GM12865 (cell line): ENCODE measurements around the gene SLC39A11.
"Not testable (repeated sequence)": the region's sequence is repeated elsewhere in the genome, so short reads cannot be mapped to it uniquely, and the experiment has no call there.

ENCODE experiments used
- DNase-seq: peaks from one replicate; pipeline ENCODE4 v3.0.0; 2010; ENCODE audit warnings: low read depth
- H3K4me3 ChIP-seq: 2 replicates; pipeline ENCODE4 v1.5.1; 2011; ENCODE audit warnings: mild to moderate bottlenecking, low read depth, low read length, control low read depth
- TF ChIP-seq, protein P1 (sequence below): IDR thresholded peaks from 2 replicates; pipeline ENCODE4 v1.5.1; 2011; ENCODE audit warnings: low read length, control low read depth, low read depth, inconsistent platforms; ENCODE audit not compliant: insufficient read depth; ENCODE audit errors: missing control alignments

Gene SLC39A11

DNA sequence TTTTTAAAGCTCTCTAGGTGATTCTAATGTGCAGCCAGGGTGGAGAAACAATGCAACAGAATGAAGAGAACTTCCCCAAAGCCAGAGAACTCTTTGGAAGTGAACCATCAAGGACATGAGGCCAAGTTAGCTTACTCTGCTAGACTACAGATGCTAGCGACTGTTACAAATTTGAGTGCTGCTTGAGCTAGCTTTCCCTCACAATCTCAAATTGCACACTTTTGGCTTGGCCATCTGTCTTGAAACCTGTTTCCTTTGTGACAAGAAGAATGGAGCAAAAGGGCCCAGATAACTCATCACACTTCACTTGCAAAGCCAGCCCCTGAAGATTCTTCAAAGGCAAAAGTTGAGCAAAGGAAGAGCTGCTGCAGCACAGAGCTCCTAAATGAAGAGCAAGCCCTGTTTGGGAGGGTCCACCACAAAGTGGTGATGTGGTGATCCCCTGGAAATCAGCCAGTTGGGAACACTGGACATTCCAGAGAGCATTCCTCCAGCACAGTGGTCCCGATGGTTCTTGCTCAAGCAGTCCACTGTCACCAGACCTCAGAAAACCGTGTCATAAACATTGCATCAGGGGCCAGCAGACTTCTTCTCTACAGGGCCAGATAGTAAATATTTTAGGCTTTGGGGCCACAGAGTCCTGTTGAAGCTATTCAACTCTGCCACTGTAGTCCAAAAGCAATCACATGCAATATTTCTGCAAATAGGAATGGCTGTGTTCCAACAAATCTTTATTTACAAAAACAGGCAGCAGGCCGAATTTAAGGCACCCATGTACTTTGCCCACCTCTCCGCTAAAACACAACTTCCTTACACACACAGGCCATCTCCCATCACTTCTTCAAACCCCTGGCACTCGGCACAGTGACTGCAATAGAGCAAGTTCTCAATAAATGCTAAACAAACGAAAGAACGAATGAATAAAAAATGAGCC, 21.2 kb downstream of the SLC39A11 start:
- TF ChIP-seq, protein P1, sequence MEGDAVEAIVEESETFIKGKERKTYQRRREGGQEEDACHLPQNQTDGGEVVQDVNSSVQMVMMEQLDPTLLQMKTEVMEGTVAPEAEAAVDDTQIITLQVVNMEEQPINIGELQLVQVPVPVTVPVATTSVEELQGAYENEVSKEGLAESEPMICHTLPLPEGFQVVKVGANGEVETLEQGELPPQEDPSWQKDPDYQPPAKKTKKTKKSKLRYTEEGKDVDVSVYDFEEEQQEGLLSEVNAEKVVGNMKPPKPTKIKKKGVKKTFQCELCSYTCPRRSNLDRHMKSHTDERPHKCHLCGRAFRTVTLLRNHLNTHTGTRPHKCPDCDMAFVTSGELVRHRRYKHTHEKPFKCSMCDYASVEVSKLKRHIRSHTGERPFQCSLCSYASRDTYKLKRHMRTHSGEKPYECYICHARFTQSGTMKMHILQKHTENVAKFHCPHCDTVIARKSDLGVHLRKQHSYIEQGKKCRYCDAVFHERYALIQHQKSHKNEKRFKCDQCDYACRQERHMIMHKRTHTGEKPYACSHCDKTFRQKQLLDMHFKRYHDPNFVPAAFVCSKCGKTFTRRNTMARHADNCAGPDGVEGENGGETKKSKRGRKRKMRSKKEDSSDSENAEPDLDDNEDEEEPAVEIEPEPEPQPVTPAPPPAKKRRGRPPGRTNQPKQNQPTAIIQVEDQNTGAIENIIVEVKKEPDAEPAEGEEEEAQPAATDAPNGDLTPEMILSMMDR: no peak
- DNase-seq: no peak
- no peak overlapping the region for H3K4me3 ChIP-seq

DNA sequence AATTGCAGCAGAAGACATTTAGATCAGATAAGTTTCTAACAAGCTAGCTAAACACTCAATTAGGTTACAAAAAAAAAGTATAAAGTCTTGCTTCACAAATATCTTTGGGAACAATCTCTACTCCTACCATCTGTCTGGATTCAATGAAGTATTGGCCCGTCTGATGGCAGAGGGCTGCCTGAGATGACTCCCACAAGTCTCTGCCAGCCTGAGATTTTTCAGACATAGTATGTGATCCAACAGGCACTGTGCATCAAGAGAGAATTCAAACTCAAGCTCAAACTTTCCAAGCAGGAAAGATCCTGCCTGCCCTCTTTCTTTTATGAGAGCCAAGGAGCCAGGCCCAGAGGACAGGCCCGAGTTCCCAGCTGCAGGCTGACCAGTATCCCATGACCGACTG, 22.6 kb downstream of the SLC39A11 start:
- no peak for DNase-seq
- no peak overlapping the region for H3K4me3 ChIP-seq

DNA sequence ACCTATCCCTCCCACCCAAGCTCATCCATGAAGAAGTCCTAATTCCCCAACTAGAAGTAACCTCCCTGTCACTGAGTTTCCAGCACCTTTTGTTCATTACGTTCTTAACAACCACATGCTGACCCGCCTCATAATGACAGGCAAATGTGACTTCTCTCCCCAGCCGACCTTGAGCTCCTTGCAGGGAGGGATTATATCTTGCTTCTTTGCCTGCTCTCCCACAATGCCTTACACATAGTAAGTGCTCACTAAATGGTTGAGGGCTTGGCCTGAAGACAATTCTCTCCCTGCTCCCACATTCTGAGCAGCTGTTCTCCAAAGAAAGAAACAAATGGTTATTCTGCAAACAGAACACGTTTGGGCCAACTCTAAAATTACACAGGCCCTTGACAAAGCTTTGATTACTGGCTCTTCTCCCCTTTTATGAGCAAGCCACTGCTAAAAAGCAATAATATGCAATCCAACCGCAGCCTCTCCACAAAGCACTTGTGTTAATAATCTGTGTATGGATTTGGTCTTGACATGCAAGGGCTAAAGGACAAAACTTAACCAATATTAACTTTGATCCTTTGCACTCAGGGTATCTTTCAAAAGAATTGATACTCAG, 23.2 kb downstream of the SLC39A11 start:
- DNase-seq: no peak

More for the DNA sequence above, 22.6 kb downstream of the SLC39A11 start:
- TF ChIP-seq, protein P1: no peak

DNA sequence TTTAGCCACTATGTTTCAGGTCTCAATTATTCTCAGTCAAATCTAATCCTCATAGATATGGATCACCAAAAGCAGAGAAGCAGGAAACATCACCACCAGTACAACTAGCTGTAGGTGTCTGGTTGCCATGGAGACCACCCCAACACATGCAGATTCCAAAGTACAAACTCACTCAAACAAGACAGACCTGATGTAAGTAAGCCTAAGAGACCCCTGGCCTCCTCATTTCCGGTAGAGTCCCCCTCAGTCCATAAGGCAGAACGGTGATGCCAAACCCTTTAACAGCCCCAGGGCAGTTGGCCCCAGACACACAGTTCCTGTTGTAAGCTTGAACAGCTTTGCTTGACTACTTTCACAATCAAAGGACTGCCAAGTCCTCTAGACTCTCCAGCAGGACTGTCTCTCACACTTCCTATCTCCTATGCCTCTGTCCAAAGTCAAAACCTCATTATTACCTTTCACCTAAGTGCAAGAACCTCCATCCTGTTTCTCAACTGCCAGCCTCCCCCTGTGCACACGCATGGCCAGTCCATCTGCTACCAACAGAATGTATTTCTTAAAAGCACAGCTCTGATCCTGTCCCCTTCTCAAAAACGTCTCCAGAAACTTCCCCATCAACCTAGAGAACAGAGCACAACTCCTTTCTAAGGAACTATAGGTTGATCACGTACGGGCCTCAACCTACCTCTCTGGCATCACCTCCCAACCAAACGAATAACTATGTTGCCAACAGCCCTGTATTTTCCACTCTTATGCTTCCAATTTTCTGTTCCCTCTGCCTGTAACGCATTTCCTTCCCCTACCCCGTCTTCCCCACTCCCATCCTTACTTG, 23.9 kb downstream of the SLC39A11 start:
- no peak overlapping the region for H3K4me3 ChIP-seq
- no peak for DNase-seq
- TF ChIP-seq, protein P1: no peak

More for the DNA sequence above, 23.2 kb downstream of the SLC39A11 start:
- TF ChIP-seq, protein P1: no peak
- no peak overlapping the region for H3K4me3 ChIP-seq

DNA sequence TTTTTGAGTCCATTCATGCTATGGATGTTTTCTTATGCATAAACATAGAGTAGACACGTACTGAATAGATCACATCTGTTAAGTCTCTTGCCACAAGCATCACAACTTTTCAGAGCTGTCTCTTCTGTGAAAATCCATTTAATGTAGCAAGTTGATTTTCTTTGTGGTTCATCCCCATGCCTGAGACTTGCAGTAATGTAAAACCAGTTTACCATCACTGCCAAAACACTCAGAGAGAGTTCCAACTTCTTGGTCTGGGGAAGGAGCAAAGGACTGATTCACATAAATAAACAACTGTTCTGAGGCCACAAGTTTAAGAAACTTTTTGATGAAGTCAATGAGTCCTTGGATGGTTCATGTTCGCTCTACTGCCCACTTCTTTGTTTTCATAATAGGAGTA, 24.8 kb downstream of the SLC39A11 start:
- DNase-seq, H3K4me3 ChIP-seq: not testable (repeated sequence)

DNA sequence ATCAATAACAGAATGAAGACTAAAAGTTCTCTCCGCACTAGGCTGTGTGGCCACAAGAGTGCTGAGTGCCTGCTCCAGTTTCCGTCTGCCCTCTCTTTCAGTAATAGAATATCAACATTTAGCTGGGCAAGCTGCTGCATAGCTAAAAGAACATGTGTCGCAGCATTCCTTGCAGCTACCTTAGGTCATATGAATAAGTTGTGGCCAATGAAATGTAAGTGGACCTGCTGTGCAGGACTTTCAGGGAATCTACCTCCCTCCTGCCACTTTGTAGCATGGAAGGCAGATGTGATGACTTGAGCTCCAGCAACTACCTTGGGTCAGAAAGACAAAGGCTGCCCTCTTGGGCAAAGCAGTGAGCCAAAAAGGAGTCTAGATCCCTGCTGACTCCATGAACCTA, 25.4 kb downstream of the SLC39A11 start:
- DNase-seq: no peak
- TF ChIP-seq, protein P1: no peak
- no peak overlapping the region for H3K4me3 ChIP-seq
